PC-3 (cell line): ENCODE data around the gene UNC93A.

Experiments used
- EZH2phosphoT487 ChIP-seq: fragments of 300-600 bp; sonication (generic); IDR thresholded peaks from 2 replicates; pipeline ENCODE4 v1.6.1; 2018; ENCODE audit warnings: mild to moderate bottlenecking, antibody characterized with exemption, low read length, borderline replicate concordance
- TF ChIP-seq, protein P1 (sequence below): fragments of 300-600 bp; sonication (generic); conservative IDR thresholded peaks from 2 replicates; pipeline ENCODE4 v1.5.1; 2017; ENCODE audit warnings: antibody characterized with exemption, low read depth, mild to moderate bottlenecking, low read length

DNA sequence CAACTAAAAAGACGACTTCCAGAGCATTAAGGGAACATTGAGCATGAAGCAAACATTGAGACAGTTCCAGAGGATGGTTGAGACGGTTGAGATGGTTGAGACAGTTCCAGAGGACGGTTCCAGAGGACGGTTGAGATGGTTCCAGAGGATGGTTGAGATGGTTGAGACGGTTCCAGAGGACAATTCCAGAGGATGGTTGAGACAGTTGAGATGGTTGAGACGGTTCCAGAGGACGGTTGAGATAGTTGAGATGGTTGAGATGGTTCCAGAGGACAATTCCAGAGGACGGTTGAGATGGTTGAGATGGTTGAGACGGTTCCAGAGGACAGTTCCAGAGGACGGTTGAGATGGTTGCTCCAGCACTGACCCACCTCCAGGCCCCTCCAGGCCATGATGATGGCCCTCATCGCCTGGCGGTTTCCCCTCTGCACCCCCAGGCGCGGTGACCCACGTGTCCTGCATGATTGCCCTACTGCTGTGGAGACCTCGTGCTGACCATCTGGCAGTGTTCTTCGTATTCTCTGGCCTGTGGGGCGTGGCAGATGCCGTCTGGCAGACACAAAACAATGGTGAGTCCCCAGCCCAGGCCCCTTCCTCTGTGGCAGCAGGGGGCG is 16.3 kb downstream of the UNC93A start:
- TF ChIP-seq, protein P1, sequence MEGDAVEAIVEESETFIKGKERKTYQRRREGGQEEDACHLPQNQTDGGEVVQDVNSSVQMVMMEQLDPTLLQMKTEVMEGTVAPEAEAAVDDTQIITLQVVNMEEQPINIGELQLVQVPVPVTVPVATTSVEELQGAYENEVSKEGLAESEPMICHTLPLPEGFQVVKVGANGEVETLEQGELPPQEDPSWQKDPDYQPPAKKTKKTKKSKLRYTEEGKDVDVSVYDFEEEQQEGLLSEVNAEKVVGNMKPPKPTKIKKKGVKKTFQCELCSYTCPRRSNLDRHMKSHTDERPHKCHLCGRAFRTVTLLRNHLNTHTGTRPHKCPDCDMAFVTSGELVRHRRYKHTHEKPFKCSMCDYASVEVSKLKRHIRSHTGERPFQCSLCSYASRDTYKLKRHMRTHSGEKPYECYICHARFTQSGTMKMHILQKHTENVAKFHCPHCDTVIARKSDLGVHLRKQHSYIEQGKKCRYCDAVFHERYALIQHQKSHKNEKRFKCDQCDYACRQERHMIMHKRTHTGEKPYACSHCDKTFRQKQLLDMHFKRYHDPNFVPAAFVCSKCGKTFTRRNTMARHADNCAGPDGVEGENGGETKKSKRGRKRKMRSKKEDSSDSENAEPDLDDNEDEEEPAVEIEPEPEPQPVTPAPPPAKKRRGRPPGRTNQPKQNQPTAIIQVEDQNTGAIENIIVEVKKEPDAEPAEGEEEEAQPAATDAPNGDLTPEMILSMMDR: no peak
- no peak for TF ChIP-seq EZH2phosphoT487
